ENCODE data around the gene TAF1B. TPM values are rescaled to one million over a fixed set of nuclear protein-coding genes. Genes with fewer than 3 reads are reported as not detected.

Gene TAF1B
- total RNA-seq, 1 experiment from 2014 or later: 25.5 TPM

DNA sequence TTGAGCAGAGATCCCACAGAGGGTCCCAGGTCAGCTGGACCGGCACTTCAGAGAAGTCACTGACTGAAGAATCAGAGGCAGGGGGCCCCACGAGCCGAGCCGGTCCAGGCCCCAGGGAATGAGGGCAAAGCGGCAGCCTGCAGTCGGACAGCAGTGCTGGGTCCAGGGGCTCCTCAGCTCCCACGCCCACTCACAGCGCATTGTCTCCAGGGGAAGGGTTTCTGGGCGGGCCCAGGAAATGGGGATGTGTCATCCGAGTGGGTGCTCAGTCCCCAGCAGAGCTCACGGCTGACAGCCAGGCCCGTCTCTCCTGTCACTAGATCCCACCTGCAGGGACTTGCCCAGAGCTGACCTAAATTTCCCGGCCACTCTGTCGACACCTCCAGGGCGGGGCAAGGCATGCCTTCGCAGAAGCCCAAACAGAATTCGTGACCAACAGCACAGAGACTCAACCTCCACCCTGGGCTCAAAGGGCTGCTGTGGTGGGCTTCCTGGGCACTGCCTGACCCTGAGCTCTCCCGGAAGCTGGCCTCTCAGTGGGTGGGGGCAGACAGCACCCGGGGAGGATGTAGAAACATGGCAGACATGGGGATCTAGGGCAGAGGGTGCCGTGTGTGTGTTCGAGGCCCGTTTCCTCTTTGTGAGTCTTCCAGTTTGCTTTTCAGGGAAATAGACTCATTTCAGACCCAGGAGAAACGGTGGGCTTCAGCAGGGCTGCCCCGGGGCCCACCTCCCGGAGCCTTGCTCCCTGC lies 42.1 kb upstream of the TAF1B start:
- H3K4me1 Mint-ChIP-seq (ENCODE audit: insufficient read depth, unreplicated experiment): peaks cover 45% of the 10 kb centered on the region
- intact Hi-C loops (cut with micrococcal nuclease): loop anchor here (1.0 to 2.0 kb wide), 3 partner anchors 42 to 634 kb away; partner anchors contain the start of gene TAF1B
- H3K27me3 Mint-ChIP-seq (ENCODE audit: insufficient read depth, unreplicated experiment): no peaks in the 10 kb centered on the region
- H3K36me3 Mint-ChIP-seq (ENCODE audit: insufficient read depth, unreplicated experiment): no peaks in the 10 kb centered on the region
- no peaks in the 10 kb centered on the region for H3K9me3 Mint-ChIP-seq (ENCODE audit: unreplicated experiment)
- no TSS peak for BruUV-seq (replicated peaks)
- peak overlapping the region; percentile 92 for H3K27ac Mint-ChIP-seq (ENCODE audit: low read depth, unreplicated experiment)
- TF ChIP-seq, protein P1, sequence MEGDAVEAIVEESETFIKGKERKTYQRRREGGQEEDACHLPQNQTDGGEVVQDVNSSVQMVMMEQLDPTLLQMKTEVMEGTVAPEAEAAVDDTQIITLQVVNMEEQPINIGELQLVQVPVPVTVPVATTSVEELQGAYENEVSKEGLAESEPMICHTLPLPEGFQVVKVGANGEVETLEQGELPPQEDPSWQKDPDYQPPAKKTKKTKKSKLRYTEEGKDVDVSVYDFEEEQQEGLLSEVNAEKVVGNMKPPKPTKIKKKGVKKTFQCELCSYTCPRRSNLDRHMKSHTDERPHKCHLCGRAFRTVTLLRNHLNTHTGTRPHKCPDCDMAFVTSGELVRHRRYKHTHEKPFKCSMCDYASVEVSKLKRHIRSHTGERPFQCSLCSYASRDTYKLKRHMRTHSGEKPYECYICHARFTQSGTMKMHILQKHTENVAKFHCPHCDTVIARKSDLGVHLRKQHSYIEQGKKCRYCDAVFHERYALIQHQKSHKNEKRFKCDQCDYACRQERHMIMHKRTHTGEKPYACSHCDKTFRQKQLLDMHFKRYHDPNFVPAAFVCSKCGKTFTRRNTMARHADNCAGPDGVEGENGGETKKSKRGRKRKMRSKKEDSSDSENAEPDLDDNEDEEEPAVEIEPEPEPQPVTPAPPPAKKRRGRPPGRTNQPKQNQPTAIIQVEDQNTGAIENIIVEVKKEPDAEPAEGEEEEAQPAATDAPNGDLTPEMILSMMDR (IDR thresholded peaks at IDR 0.05; ENCODE audit: unreplicated experiment): no peak
- ChIA-PET POLR2A (interaction anchor here (0.6 to 8.8 kb wide), 29 partner anchors 10 to 592 kb away, joined by 3 to 113 read pairs (median 5); partner anchors contain the start of genes ADAM17, ITGB1BP1, KLF11 and TAF1B), CTCF (interaction anchor here (0.6 to 7.8 kb wide), 27 partner anchors 10 to 505 kb away, joined by 3 to 99 read pairs (median 4); partner anchors contain the start of gene TAF1B)
- H3K4me3 Mint-ChIP-seq (ENCODE audit: unreplicated experiment): peak overlapping the region; percentile 61
- peak; percentile 97 for DNase-seq (ENCODE audit: unreplicated experiment)

DNA sequence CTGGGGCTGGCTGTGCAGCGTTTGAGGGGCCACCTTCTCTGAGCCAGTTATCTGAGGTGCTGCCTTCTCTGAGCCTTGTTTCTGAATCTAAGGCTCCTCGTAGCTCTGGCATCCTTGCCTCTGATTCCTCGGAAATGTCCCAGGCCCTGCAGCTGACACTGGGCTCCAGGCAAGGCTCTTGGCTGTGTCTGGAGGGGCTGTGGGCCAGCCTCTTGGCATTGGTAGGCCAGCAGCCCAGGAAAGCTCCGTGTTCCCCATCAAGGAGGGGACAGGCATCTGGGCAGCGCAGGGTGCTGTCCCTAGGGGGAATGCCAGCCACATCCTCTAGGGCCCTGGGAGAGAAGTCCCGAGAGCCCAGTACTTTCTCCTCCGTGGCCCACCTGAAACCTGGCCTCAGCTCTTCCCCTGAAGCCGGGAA lies 40.7 kb upstream of the TAF1B start:
- peaks cover 45% of the 10 kb centered on the region for H3K4me1 Mint-ChIP-seq (ENCODE audit: insufficient read depth, unreplicated experiment)

DNA sequence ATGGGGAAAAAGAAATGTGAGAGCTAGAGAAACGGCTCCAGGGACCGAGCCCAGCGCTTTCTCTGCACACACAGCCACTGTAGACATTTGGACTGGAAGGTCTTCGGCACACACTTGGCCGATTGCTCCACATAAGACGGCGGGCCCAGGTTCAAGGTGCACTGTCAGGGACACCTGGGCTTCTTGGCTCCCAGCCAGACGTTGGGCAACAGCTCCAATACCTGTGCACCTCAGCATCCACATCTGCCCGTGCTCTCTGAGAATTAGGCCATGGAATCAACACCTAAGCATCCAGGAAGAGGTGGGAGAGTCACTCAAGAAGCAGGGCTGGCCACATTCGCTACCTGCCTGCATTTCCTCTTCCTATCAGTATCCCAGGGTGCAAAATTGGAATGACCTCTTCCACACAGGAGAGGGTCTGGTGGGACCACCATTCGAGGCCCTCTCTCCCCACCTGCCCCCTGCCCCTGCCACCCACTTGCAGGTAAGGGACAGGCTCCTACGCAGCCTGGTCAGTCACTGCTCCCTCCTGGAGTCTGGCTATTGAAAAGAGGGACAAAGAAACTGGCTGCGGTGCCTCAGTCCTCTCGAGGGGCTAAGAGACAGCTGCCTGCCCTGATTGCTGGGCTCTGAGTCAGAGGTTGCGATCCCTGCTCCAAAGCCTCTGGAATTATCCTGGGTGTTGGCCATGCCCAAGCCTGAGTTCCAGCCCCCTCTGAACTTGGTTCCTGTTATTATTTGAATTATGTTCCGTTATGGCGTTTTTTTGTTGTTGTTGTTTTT lies 40.1 kb upstream of the TAF1B start:
- peak; percentile 94 for DNase-seq (ENCODE audit: unreplicated experiment)
- Mint-ChIP-seq H3K36me3 (ENCODE audit: insufficient read depth, unreplicated experiment) (no peaks in the 10 kb centered on the region), H3K9me3 (ENCODE audit: unreplicated experiment) (no peaks in the 10 kb centered on the region), H3K4me3 (ENCODE audit: unreplicated experiment) (no peak overlapping the region), H3K27me3 (ENCODE audit: insufficient read depth, unreplicated experiment) (no peaks in the 10 kb centered on the region), H3K4me1 (ENCODE audit: insufficient read depth, unreplicated experiment) (peaks cover 40% of the 10 kb centered on the region), H3K27ac (ENCODE audit: low read depth, unreplicated experiment) (no peak overlapping the region)
- BruUV-seq (replicated peaks): no TSS peak
- intact Hi-C loops (cut with micrococcal nuclease): no loop called here
- ChIA-PET CTCF (interaction anchor here (0.5 to 7.8 kb wide), 8 partner anchors 11 to 632 kb away, joined by 3 to 99 read pairs (median 6); partner anchors contain the start of gene TAF1B), POLR2A (interaction anchor here (1.3 to 8.8 kb wide), 6 partner anchors 11 to 244 kb away, joined by 3 to 113 read pairs (median 36); partner anchors contain the start of gene TAF1B)
- TF ChIP-seq, protein P1 (IDR thresholded peaks at IDR 0.05; ENCODE audit: unreplicated experiment): no peak

More for the DNA sequence above, 40.7 kb upstream of the TAF1B start:
- no TSS peak for BruUV-seq (replicated peaks)
- no peak overlapping the region for H3K27ac Mint-ChIP-seq (ENCODE audit: low read depth, unreplicated experiment)
- ChIA-PET POLR2A (interaction anchor here (0.8 to 8.8 kb wide), 11 partner anchors 12 to 587 kb away, joined by 3 to 113 read pairs (median 19); partner anchors contain the start of genes ADAM17, TAF1B and YWHAQ), CTCF (interaction anchor here (0.6 to 7.8 kb wide), 8 partner anchors 12 to 632 kb away, joined by 3 to 99 read pairs (median 24); partner anchors contain the start of gene TAF1B)
- TF ChIP-seq, protein P1 (IDR thresholded peaks at IDR 0.05; ENCODE audit: unreplicated experiment): no peak
- no peak overlapping the region for H3K4me3 Mint-ChIP-seq (ENCODE audit: unreplicated experiment)
- H3K27me3 Mint-ChIP-seq (ENCODE audit: insufficient read depth, unreplicated experiment): no peaks in the 10 kb centered on the region
- peak; percentile 30 for DNase-seq (ENCODE audit: unreplicated experiment)
- intact Hi-C loops (cut with micrococcal nuclease): no loop called here
- H3K36me3 Mint-ChIP-seq (ENCODE audit: insufficient read depth, unreplicated experiment): no peaks in the 10 kb centered on the region
- H3K9me3 Mint-ChIP-seq (ENCODE audit: unreplicated experiment): no peaks in the 10 kb centered on the region
